Subcutaneous abdominal adipose tissue (tissue), 5 donors: ENCODE measurements around the gene CCDC148.
"Not testable (repeated sequence)": the region's sequence is repeated elsewhere in the genome, so short reads cannot be mapped to it uniquely, and the experiment has no call there.

Experiments used
- H3K27ac ChIP-seq: one replicate; pipeline ENCODE4 v1.7.0; 2013; ENCODE audit warnings: low read depth, mild to moderate bottlenecking, inconsistent platforms, low read length, moderate library complexity
- H3K27me3 ChIP-seq, 5 donors: one replicate each; pipeline ENCODE4 v1.7.0; 2013; ENCODE audit warnings: low read length in 5 of 5, inconsistent platforms in 1 of 5; ENCODE audit not compliant: control insufficient read depth in 5 of 5, insufficient read depth in 4 of 5
- H3K36me3 ChIP-seq, 5 donors: one replicate each; pipeline ENCODE4 v1.7.0; 2013; ENCODE audit warnings: low read length in 5 of 5; ENCODE audit not compliant: control insufficient read depth in 5 of 5, insufficient read depth in 5 of 5
- H3K4me1 ChIP-seq, 5 donors: one replicate each; pipeline ENCODE4 v1.7.0; 2013; ENCODE audit warnings: low read length in 5 of 5, mild to moderate bottlenecking in 3 of 5, moderate library complexity in 1 of 5; ENCODE audit not compliant: control insufficient read depth in 5 of 5, insufficient read depth in 5 of 5
- H3K4me3 ChIP-seq, 5 donors: one replicate each; pipeline ENCODE4 v1.7.0; 2013; ENCODE audit warnings: low read length in 5 of 5, low read depth in 1 of 5
- H3K9ac ChIP-seq, 5 donors: one replicate each; pipeline ENCODE4 v1.7.0; 2013; ENCODE audit warnings: low read length in 5 of 5, mild to moderate bottlenecking in 4 of 5, moderate library complexity in 3 of 5
- H3K9me3 ChIP-seq, 5 donors: one replicate each; pipeline ENCODE4 v1.7.0; 2013; ENCODE audit warnings: low read length in 5 of 5; ENCODE audit not compliant: control insufficient read depth in 5 of 5
- donor health status: healthy.
- donor health status: healthy.
- donor health status: healthy.
- donor health status: healthy.
- donor health status: healthy.

Gene CCDC148

DNA sequence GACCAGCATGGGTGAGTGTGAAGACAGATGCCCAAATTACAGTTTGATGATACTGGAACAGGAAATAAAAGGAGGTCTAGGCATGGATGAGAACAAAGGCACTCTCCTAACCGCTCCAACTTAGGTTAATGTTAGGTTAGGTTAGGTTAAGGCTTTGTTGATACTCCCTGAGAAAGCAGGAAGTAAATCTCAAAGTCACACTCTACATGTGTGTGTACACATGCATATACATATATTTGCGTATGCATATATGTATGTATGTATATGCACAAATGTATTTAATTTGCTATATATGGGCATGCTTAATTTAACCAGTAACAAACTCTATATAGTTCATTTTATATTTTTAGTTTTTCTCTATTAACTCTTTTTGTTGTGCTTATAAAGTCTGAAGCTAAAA, 215.6 kb downstream of the CCDC148 start:
- Histone ChIP-seq H3K9ac (no peak overlapping the region), H3K36me3 (no peaks in the 10 kb centered on the region), H3K27ac (no peak overlapping the region), H3K4me1 (no peaks in the 10 kb centered on the region), H3K4me3 (no peak overlapping the region), H3K27me3 (no peaks in the 10 kb centered on the region), H3K9me3 (no peaks in the 10 kb centered on the region)

DNA sequence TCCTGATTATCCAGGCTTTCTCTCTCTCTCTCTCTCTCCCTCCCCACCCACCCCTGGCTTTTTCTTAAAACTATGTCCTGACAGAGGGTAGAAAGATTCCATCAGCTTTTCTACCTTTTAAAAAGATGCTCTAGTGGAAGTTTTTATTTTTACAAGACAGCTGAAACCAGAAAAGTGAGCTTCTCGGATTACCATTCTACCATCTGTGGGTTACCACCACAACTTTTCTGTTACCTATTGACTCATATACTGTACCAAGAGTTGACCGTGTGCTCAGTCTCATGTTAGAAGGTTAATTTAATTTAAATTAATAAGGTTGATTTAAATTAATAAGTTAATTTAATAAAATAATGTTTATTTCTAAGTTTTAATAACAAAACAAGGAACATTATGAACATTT, 217.3 kb downstream of the CCDC148 start:
- H3K4me1 ChIP-seq = no peaks in the 10 kb centered on the region
- no peak overlapping the region for H3K9ac ChIP-seq
- H3K27ac ChIP-seq = no peak overlapping the region
- no peaks in the 10 kb centered on the region for H3K27me3 ChIP-seq
- no peaks in the 10 kb centered on the region for H3K9me3 ChIP-seq
- H3K36me3 ChIP-seq = no peaks in the 10 kb centered on the region
- no peak overlapping the region for H3K4me3 ChIP-seq

DNA sequence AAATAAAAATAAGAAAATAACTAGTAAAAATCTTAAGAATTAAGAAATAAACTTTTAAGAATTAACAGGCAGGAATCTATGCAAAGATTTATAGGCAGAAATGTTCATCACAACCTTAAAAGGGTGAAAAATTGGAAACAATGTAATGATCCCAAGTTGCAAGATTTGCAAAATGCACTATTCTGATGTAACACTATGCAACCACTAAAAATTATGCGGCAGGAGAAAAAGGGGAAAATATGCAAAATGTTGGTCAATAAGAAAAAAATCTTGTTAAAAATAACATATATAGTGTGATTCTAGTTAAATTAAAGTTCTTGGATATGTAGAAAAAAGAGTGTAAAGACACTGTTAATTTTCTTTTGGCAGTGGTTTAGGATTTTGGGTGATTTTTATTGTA, 222.1 kb downstream of the CCDC148 start:
- Histone ChIP-seq H3K27me3 (no peaks in the 10 kb centered on the region), H3K36me3 (no peaks in the 10 kb centered on the region), H3K9me3 (no peaks in the 10 kb centered on the region), H3K4me1 (no peaks in the 10 kb centered on the region), H3K27ac (no peak overlapping the region), H3K9ac (no peak overlapping the region), H3K4me3 (no peak overlapping the region)

DNA sequence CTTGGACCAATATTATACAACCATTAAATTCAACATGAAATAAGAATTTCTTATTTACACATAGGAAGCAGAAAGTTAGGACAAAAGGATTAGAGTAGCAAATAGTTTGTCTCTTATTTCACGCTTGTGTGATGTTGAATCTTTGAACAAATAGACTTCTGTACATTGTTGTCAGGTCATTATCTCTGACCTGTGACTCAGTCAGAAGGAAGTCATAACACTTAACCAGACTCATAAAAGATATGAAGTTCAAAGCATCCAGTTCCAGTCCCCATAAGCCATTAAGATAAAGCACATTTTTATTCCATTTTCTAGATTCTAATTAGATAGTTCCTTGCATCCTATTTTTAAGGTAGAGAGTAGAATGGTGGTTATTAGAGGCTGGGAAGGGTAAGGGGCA, 224.1 kb downstream of the CCDC148 start:
- no peak overlapping the region for H3K27ac ChIP-seq
- H3K9me3 ChIP-seq = no peaks in the 10 kb centered on the region
- no peak overlapping the region for H3K9ac ChIP-seq
- H3K4me1 ChIP-seq = no peaks in the 10 kb centered on the region
- H3K27me3 ChIP-seq = no peaks in the 10 kb centered on the region
- H3K36me3 ChIP-seq = no peaks in the 10 kb centered on the region
- H3K4me3 ChIP-seq = no peak overlapping the region

DNA sequence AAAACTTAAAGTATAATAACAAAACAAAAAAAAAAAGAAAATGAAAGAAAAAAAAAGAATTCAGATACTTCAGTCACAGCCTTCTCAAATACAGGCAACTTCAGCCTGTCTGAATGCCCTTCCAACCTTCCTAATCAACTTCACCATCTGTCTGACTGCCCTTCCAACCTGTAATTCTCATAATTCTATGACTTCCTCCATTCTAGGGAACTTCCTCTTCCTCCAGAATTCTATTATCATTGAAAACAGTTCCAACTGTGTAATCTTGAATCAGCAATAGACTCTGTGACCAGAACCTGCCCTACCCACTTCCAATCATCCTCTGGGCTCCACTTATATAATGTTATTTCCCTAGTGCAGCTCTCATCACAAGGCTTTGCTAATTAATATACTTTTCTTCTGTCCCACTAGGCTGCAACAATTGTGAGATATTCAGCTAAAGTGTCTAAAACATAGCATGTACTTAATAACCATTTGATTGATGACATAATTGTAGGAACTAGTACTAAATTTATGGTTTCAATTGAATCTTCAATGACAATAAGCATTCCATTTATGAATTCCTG, 227.5 kb downstream of the CCDC148 start:
- H3K27ac ChIP-seq = no peak overlapping the region
- no peak overlapping the region for H3K4me3 ChIP-seq
- H3K27me3 ChIP-seq = no peaks in the 10 kb centered on the region
- H3K9me3 ChIP-seq = no peaks in the 10 kb centered on the region
- H3K9ac ChIP-seq = no peak overlapping the region
- H3K4me1 ChIP-seq = no peaks in the 10 kb centered on the region
- H3K36me3 ChIP-seq = no peaks in the 10 kb centered on the region

DNA sequence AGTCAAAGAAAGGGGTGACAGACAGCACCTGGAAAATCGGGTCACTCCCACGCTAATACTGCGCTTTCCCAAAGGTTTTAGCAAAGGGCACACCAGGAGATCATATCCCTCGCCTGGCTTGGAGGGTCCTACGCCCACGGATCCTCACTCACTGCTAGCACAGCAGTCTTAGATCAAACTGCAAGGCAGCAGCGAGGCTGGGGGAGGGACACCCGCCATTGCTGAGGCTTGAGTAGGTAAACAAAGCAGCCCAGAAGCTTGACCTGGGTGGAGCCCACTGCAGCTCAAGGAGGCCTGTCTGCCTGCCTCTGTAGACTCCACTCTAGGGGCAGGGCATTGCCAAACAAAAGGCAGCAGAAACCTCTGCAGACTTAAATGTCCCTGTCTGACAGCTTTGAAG, 233.5 kb downstream of the CCDC148 start:
- not testable (repeated sequence) for H3K9ac ChIP-seq, H3K4me3 ChIP-seq, H3K27me3 ChIP-seq, H3K36me3 ChIP-seq, H3K4me1 ChIP-seq, H3K9me3 ChIP-seq, H3K27ac ChIP-seq

DNA sequence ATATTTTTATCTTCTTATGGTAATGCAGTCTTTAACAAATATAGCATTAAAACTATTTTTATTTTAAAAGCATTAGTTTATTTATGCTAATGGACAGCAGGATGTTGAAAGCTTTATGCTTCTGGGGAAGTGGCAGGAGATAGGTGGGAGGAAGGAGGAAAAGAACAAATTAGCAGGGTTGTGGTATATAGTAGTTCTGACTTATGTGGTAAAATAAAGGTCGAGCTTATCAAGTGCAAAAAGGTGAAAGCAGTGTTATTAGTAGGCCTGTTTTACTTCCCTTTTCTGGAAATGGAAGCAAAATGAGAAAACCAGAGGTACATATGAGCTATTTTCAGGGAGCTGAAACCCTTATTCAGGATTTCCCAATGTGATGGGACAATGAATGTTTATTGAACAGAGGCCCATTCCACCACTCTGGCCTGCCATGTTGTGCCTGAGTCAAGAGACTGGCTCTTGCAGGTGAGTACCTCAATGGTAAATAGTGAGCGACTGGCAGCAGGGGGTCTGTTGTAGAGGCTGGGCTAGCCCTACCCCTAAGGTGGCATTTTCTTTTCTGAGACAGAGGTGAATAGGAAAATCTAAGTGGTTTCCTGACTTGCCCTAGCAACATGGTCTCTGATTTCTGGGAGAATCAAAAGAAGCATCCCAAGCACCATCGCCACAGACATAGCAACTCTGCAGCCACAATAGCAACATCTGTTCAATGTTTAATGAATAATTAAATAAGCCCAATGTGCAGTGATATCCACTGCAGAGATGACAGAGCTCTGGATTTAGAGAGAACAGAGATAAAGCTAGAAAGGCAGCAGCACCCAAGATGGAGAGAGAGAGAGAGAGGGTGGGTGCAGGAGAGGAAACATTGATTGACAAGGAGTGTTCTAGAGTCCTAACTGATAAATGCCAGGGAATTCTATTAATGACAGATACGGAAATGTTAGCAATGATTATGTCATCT, 235.2 kb downstream of the CCDC148 start:
- H3K9ac ChIP-seq = no peak overlapping the region
- H3K36me3 ChIP-seq = no peaks in the 10 kb centered on the region
- H3K27ac ChIP-seq = no peak overlapping the region
- peaks cover 0 to 4% (median 3%) of the 10 kb centered on the region in 5 donors for H3K9me3 ChIP-seq
- H3K27me3 ChIP-seq = no peaks in the 10 kb centered on the region
- H3K4me1 ChIP-seq = no peaks in the 10 kb centered on the region
- H3K4me3 ChIP-seq = no peak overlapping the region

DNA sequence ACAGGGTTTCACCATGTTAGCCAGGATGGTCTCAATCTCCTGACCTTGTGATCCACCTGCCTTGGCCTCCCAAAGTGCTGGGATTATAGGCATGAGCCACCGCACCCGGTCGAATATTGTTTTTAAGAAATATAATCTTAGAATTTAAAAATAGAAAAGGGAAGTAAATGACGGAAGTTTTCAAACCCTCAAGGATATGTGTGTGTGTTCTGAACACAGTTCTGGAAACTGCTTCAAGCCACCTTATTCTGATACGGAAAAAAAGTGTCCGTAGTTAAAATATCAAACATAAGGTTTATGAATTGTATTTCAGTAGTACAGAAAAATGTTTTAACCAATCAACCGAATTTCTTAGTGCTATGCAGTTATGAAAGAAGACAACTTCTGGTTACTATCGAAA, 239.0 kb downstream of the CCDC148 start:
- no peaks in the 10 kb centered on the region for H3K27me3 ChIP-seq

DNA sequence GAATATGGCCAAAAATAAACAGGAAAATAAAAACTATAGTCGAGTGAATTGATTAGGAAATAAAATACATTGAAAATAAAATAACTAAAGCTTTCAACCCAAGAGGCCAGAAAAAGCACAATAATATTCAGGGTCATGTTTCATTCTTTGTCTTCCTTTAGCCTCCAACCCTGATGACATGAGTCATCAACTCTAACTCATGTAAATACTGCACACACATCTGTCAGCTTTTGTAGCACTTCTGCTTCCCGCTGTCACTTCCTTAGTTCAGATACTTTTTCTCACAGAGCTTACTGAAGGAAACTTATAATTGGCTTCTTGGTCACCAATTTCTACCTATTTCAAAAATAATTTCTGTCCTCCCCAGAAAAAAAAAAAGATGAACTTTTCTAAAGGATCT, 242.1 kb downstream of the CCDC148 start:
- H3K4me1 ChIP-seq = peaks cover 0 to 2% (median 0%) of the 10 kb centered on the region in 5 donors
- H3K27me3 ChIP-seq = no peaks in the 10 kb centered on the region
- H3K27ac ChIP-seq = no peak overlapping the region
- no peak overlapping the region for H3K9ac ChIP-seq
- peaks cover 0 to 3% (median 3%) of the 10 kb centered on the region in 5 donors for H3K9me3 ChIP-seq
- H3K4me3 ChIP-seq = no peak overlapping the region
- H3K36me3 ChIP-seq = no peaks in the 10 kb centered on the region

More for the DNA sequence above, 239.0 kb downstream of the CCDC148 start:
- Histone ChIP-seq H3K4me3 (no peak overlapping the region), H3K9me3 (peaks cover 0 to 4% (median 3%) of the 10 kb centered on the region in 5 donors), H3K9ac (no peak overlapping the region), H3K36me3 (no peaks in the 10 kb centered on the region), H3K4me1 (peaks cover 0 to 2% (median 0%) of the 10 kb centered on the region in 5 donors), H3K27ac (no peak overlapping the region)

DNA sequence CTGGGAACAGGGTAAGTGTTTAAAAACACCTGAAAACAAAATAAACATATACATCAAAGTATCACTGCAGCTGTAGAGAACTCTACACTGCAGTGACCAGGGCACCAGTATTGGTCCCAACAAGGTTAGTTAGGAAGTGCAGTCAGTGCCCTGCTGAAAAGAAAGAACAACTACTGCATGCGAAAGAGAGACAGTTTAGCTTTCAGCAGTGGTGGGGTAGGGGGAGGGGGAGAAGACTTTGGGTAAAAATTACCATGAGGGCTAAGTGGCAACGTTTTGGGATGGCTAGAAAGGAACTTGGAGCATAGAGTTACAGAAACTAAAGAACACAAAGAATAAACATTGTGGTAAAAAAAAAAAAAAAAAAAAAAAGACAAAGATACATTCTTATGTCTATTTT, 242.8 kb downstream of the CCDC148 start:
- no peaks in the 10 kb centered on the region for H3K36me3 ChIP-seq
- H3K27me3 ChIP-seq = no peaks in the 10 kb centered on the region
- H3K4me1 ChIP-seq = peaks cover 0 to 2% (median 0%) of the 10 kb centered on the region in 5 donors
- no peaks in the 10 kb centered on the region for H3K9me3 ChIP-seq
- no peak overlapping the region for H3K27ac ChIP-seq
- no peak overlapping the region for H3K9ac ChIP-seq
- H3K4me3 ChIP-seq = no peak overlapping the region
